Neural cell (in vitro differentiated cells): ENCODE measurements around the gene PRSS2. TPM values are rescaled to one million over a fixed set of nuclear protein-coding genes. Genes with fewer than 3 reads are reported as not detected.

Source experiments
- H2AFZ ChIP-seq: fragments of 200-600, 300-800 bp; sonication (generic), shearing (Covaris generic); 2 replicates; pipeline ENCODE4 v1.6.0; 2014; ENCODE audit warnings: low read depth, mild to moderate bottlenecking, antibody characterized with exemption, low read length, moderate library complexity
- H3F3A ChIP-seq: fragments of 200-600 bp; shearing (Covaris generic); 2 replicates; pipeline ENCODE4 v1.6.1; 2016; ENCODE audit warnings: mild to moderate bottlenecking, moderate library complexity, mixed read lengths, antibody characterized with exemption, low read length; ENCODE audit not compliant: insufficient read depth, poor library complexity, severe bottlenecking
- H3K27ac ChIP-seq: fragments of 200-600, 300-800 bp; sonication (generic), shearing (Covaris generic); 2 replicates; pipeline ENCODE4 v1.5.1; 2014; ENCODE audit warnings: mild to moderate bottlenecking, low read length, moderate library complexity
- H3K27me3 ChIP-seq: fragments of 300-800, 200-600 bp; sonication (generic), shearing (Covaris generic); 2 replicates; pipeline ENCODE4 v1.6.0; 2014; ENCODE audit warnings: mild to moderate bottlenecking, low read depth, low read length, moderate library complexity; ENCODE audit not compliant: insufficient read depth
- H3K36me3 ChIP-seq: fragments of 300-800, 200-600 bp; sonication (generic), shearing (Covaris generic); 2 replicates; pipeline ENCODE4 v1.5.1; 2014; ENCODE audit warnings: mild to moderate bottlenecking, antibody characterized with exemption, low read length, moderate library complexity; ENCODE audit not compliant: insufficient read depth
- H3K4me2 ChIP-seq: fragments of 300-800, 200-600 bp; sonication (generic), shearing (Covaris generic); 2 replicates; pipeline ENCODE4 v1.6.0; 2014; ENCODE audit warnings: mild to moderate bottlenecking, low read length
- H3K4me3 ChIP-seq: fragments of 300-800, 200-600 bp; sonication (generic), shearing (Covaris generic); 2 replicates; pipeline ENCODE4 v1.5.1; 2014; ENCODE audit warnings: mild to moderate bottlenecking, low read length, moderate library complexity
- H3K79me2 ChIP-seq: fragments of 200-600 bp; shearing (Covaris generic); replicated peaks from 2 replicates; pipeline ENCODE4 v1.6.0; 2014; ENCODE audit warnings: mild to moderate bottlenecking, low read length, moderate library complexity; ENCODE audit not compliant: insufficient read depth
- H3K9ac ChIP-seq: fragments of 300-800, 200-600 bp; sonication (generic), shearing (Covaris generic); 2 replicates; pipeline ENCODE4 v1.6.1; 2016; ENCODE audit warnings: mild to moderate bottlenecking, low read length, mixed read lengths
- H3K9me2 ChIP-seq: fragments of 200-600 bp; shearing (Covaris generic); 2 replicates; pipeline ENCODE4 v1.6.1; 2016; ENCODE audit warnings: mild to moderate bottlenecking, low read length, mixed read lengths; ENCODE audit not compliant: insufficient read depth
- H3K9me3 ChIP-seq: fragments of 200-600, 300-800 bp; sonication (generic), shearing (Covaris generic); 2 replicates; pipeline ENCODE4 v1.6.1; 2016; ENCODE audit warnings: mild to moderate bottlenecking, mixed run types, low read length, moderate library complexity, mixed read lengths
- H4K20me1 ChIP-seq: fragments of 200-600 bp; shearing (Covaris generic); 2 replicates; pipeline ENCODE4 v1.6.1; 2016; ENCODE audit warnings: mild to moderate bottlenecking, mixed run types; ENCODE audit not compliant: insufficient read depth
- CTCF ChIP-seq: fragments of 450-650 bp; IDR thresholded peaks from 2 replicates; pipeline ENCODE4 v1.5.1; 2014; ENCODE audit warnings: antibody characterized with exemption, mild to moderate bottlenecking, moderate library complexity; ENCODE audit not compliant: poor library complexity, severe bottlenecking
- EP300 ChIP-seq: fragments of 450-650 bp; conservative IDR thresholded peaks from 2 replicates; pipeline ENCODE4 v1.6.1; 2014; ENCODE audit warnings: antibody characterized with exemption, mild to moderate bottlenecking, moderate library complexity; ENCODE audit not compliant: poor library complexity, severe bottlenecking
- EZH2 ChIP-seq: fragments of 200-600, 300-800 bp; shearing (Covaris generic), sonication (generic); IDR thresholded peaks from 2 replicates; pipeline ENCODE4 v1.6.1; 2014; ENCODE audit warnings: antibody characterized with exemption, low read length, borderline replicate concordance, mild to moderate bottlenecking; ENCODE audit not compliant: insufficient read depth, poor library complexity, severe bottlenecking
- MXI1 ChIP-seq: fragments of 450-650 bp; conservative IDR thresholded peaks from 2 replicates; pipeline ENCODE4 v1.6.1; 2014; ENCODE audit warnings: antibody characterized with exemption, mild to moderate bottlenecking; ENCODE audit not compliant: poor library complexity, severe bottlenecking
- POLR2AphosphoS5 ChIP-seq: IDR thresholded peaks from 2 replicates; pipeline ENCODE4 v1.6.1; 2012
- RAD21 ChIP-seq: fragments of 450-650 bp; conservative IDR thresholded peaks from 2 replicates; pipeline ENCODE4 v1.6.1; 2014; ENCODE audit warnings: antibody characterized with exemption, mild to moderate bottlenecking, moderate library complexity
- REST ChIP-seq: IDR thresholded peaks from 2 replicates; pipeline ENCODE4 v1.6.1; 2012; ENCODE audit warnings: borderline replicate concordance
- SMC3 ChIP-seq: fragments of 450-650 bp; conservative IDR thresholded peaks from 2 replicates; pipeline ENCODE4 v1.6.1; 2014; ENCODE audit warnings: antibody characterized with exemption, mild to moderate bottlenecking, moderate library complexity; ENCODE audit not compliant: poor library complexity
- TAF1 ChIP-seq: IDR thresholded peaks from 2 replicates; pipeline ENCODE4 v1.6.1; 2012; ENCODE audit warnings: low read depth
- polyA plus RNA-seq: library from polyadenylated mRNA; depleted of rRNA; stranded (reverse); fragments of >200 nt; gene quantifications from 2 replicates; pipeline ENCODE4 v1.2.3, GENCODE V29; 2014

PRSS2 gene
- polyA plus RNA-seq, 1 donor from 2014 or later, result not detected

GRCh38 chr7:142787034-142787768 lies 16.4 kb downstream of the PRSS2 start:
- Histone ChIP-seq H3K9me2 (no peaks in the 10 kb centered on the region), H3K9me3 (no peaks in the 10 kb centered on the region), H2AFZ (no peak overlapping the region), H3K4me2 (no peak overlapping the region), H3K4me3 (no peak overlapping the region), H3K36me3 (no peaks in the 10 kb centered on the region), H3F3A (no peaks in the 10 kb centered on the region), H3K79me2 (no peaks in the 10 kb centered on the region), H4K20me1 (no peaks in the 10 kb centered on the region), H3K9ac (no peak overlapping the region), H3K27me3 (no peaks in the 10 kb centered on the region), H3K27ac (no peak overlapping the region)
- TF ChIP-seq REST (no peak), EP300 (no peak), CTCF (no peak), SMC3 (no peak), RAD21 (no peak), POLR2AphosphoS5 (no peak), TAF1 (no peak), MXI1 (no peak), EZH2 (no peak)

- no peaks in the 10 kb centered on the region for H3K79me2 ChIP-seq
- H3K27ac ChIP-seq, result no peak overlapping the region
- no peak overlapping the region for H3K9ac ChIP-seq
- H3K9me3 ChIP-seq, result no peaks in the 10 kb centered on the region
- H3K9me2 ChIP-seq, result no peaks in the 10 kb centered on the region
- no peak overlapping the region for H2AFZ ChIP-seq
- no peaks in the 10 kb centered on the region for H3K27me3 ChIP-seq
- TF ChIP-seq SMC3 (no peak), POLR2AphosphoS5 (no peak), MXI1 (no peak), RAD21 (no peak), EZH2 (no peak), TAF1 (no peak), CTCF (no peak), REST (no peak), EP300 (no peak)
- no peak overlapping the region for H3K4me3 ChIP-seq
- H3K4me2 ChIP-seq, result no peak overlapping the region
- H3K36me3 ChIP-seq, result no peaks in the 10 kb centered on the region
- no peaks in the 10 kb centered on the region for H4K20me1 ChIP-seq
- H3F3A ChIP-seq, result no peaks in the 10 kb centered on the region
These were observed 17.0 kb downstream of the PRSS2 start for GRCh38 chr7:142787783-142788182.
